PC-9 (cell line): Measurements from ENCODE around the gene SAMD11. TPM values are rescaled to one million over a fixed set of nuclear protein-coding genes. Genes with fewer than 3 reads are reported as not detected.

Experiments used
- BruUV-seq: library from RNA; stranded (reverse); fragments of 400-500 nt; replicated peaks from 2 replicates; lab custom pipeline; 2021; lab: Mats Ljungman, UMichigan
- CTCF ChIA-PET: fragments of 300-600 bp; sonication (Branson Sonifier 250); formaldehyde crosslinking; loops from one replicate; lab custom pipeline; 2022; ENCODE audit warnings: antibody characterized with exemption; lab: Charles Lee
- POLR2A ChIA-PET: fragments of 300-600 bp; sonication (Branson Sonifier 250); formaldehyde crosslinking; loops from one replicate; lab custom pipeline; 2022; ENCODE audit warnings: antibody characterized with exemption; ENCODE audit not compliant: unreplicated experiment; lab: Charles Lee
- DNase-seq, 2 experiments: peaks; one replicate each; pipeline versions ENCODE4 v3.0.0 to v3.0.0-alpha.2; 2015 to 2022; ENCODE audit warnings: mixed read lengths in 1 of 2
- H2AFZ ChIP-seq: fragments of 200-600 bp; sonication (generic); 2 replicates; pipeline ENCODE4 v1.8.1; 2017; ENCODE audit warnings: antibody characterized with exemption
- H3F3A ChIP-seq: fragments of 200-600 bp; sonication (generic); 2 replicates; pipeline ENCODE4 v1.8.1; 2017; ENCODE audit warnings: antibody characterized with exemption, mild to moderate bottlenecking, low read depth; ENCODE audit not compliant: insufficient read depth
- H3K27ac ChIP-seq: fragments of 200-600 bp; sonication (generic); 2 replicates; pipeline ENCODE4 v1.6.1; 2016; ENCODE audit warnings: mixed run types
- H3K27me3 ChIP-seq: fragments of 200-600 bp; sonication (generic); 2 replicates; pipeline ENCODE4 v1.6.1; 2016; ENCODE audit warnings: low read depth, mixed run types; ENCODE audit not compliant: insufficient read depth
- H3K36me3 ChIP-seq: fragments of 200-600 bp; sonication (generic); 2 replicates; pipeline ENCODE4 v1.6.1; 2016; ENCODE audit warnings: low read depth, mixed run types
- H3K4me1 ChIP-seq: fragments of 200-600 bp; sonication (generic); replicated peaks from 2 replicates; pipeline ENCODE4 v1.6.1; 2016; ENCODE audit warnings: mixed run types; ENCODE audit not compliant: insufficient read depth
- H3K4me2 ChIP-seq: fragments of 200-600 bp; sonication (generic); 2 replicates; pipeline ENCODE4 v1.6.1; 2017; ENCODE audit warnings: mixed run types
- H3K4me3 ChIP-seq: fragments of 200-600 bp; sonication (generic); 2 replicates; pipeline ENCODE4 v1.6.1; 2016; ENCODE audit warnings: mixed run types
- H3K79me2 ChIP-seq: fragments of 200-600 bp; sonication (generic); 2 replicates; pipeline ENCODE4 v1.6.1; 2017; ENCODE audit warnings: low read depth, mixed run types
- H3K9me2 ChIP-seq: fragments of 200-600 bp; sonication (generic); 2 replicates; pipeline ENCODE4 v1.8.1; 2017; ENCODE audit warnings: mild to moderate bottlenecking; ENCODE audit not compliant: insufficient read depth
- H3K9me3 ChIP-seq: fragments of 200-600 bp; sonication (generic); 2 replicates; pipeline ENCODE4 v1.8.1; 2016; ENCODE audit warnings: low read depth; ENCODE audit not compliant: insufficient read depth
- H4K20me1 ChIP-seq: fragments of 200-600 bp; sonication (generic); 2 replicates; pipeline ENCODE4 v1.8.1; 2017; ENCODE audit not compliant: insufficient read depth
- CTCF ChIP-seq: fragments of 200-600 bp; sonication (generic); conservative IDR thresholded peaks from 2 replicates; pipeline ENCODE4 v1.6.1; 2017; ENCODE audit warnings: mixed run types, antibody characterized with exemption, mild to moderate bottlenecking, moderate library complexity
- EZH2 ChIP-seq: fragments of 200-600 bp; sonication (generic); IDR thresholded peaks from 2 replicates; pipeline ENCODE4 v1.8.0; 2017; ENCODE audit warnings: antibody characterized with exemption, low read depth
- intact Hi-C: fragments of 100-400 bp; cut with micrococcal nuclease; formaldehyde crosslinking; loops from one replicate; pipeline ENCODE4 v1.10.0; 2022; ENCODE audit not compliant: unreplicated experiment
- total RNA-seq: library from RNA; stranded (reverse); gene quantifications from 2 replicates; pipeline ENCODE4 v1.2.3, GENCODE V29; 2021

Gene SAMD11
- total RNA-seq, 1 experiment from 2014 or later, result 0.59 TPM

DNA sequence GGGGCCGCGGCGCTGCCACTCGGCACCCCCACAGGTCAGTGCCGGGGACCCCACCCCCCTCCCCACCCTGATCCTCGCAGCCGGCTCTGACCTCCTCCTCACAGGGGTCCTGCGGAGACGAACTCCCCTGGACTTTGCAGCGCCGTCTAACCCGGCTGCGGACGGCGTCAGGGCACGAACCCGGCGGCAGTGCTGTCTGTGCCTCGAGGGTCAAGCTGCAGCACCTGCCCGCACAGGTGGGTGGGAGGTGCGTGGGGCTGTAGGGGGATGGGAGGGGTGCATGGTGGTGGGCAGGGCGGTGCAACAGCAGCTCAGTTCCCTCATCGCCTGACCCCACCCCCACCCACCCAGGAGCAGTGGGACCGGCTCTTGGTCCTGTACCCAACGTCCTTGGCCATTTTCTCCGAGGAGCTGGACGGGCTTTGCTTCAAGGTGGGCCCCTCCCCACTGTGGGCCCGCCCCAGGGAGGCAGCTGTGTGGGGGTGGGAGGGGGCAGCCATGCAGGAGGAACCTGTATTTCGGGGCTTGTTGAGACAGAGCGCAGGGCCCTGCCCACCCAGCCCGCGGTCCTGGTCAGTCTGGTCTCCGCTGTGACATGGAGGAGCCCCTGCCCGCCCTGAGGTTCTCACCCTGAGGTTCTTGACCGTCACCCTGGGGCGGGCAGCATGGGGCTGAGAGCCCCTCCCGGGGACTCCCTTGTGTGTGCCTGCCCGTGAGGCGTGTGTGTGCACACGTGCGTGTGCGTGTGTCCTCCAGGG, 47.4 kb downstream of the SAMD11 start:
- peaks cover 42% of the 10 kb centered on the region for H3F3A ChIP-seq
- no peaks in the 10 kb centered on the region for H4K20me1 ChIP-seq
- H3K4me2 ChIP-seq, result no peak overlapping the region
- peaks cover 20% of the 10 kb centered on the region for H3K4me1 ChIP-seq
- H3K27ac ChIP-seq, result no peak overlapping the region
- intact Hi-C loops, result no loop called here
- TF ChIP-seq EZH2 (no peak), CTCF (no peak)
- H3K36me3 ChIP-seq, result no peaks in the 10 kb centered on the region
- H3K79me2 ChIP-seq, result peaks cover 4% of the 10 kb centered on the region; the same call in 1 of the 2 replicates
- H2AFZ ChIP-seq, result no peak overlapping the region
- no peak for DNase-seq
- H3K9me2 ChIP-seq, result no peaks in the 10 kb centered on the region
- BruUV-seq, result no TSS peak
- H3K4me3 ChIP-seq, result no peak overlapping the region
- ChIA-PET POLR2A (no interaction called here), CTCF (no interaction called here)
- H3K27me3 ChIP-seq, result no peaks in the 10 kb centered on the region
- H3K9me3 ChIP-seq, result no peaks in the 10 kb centered on the region

DNA sequence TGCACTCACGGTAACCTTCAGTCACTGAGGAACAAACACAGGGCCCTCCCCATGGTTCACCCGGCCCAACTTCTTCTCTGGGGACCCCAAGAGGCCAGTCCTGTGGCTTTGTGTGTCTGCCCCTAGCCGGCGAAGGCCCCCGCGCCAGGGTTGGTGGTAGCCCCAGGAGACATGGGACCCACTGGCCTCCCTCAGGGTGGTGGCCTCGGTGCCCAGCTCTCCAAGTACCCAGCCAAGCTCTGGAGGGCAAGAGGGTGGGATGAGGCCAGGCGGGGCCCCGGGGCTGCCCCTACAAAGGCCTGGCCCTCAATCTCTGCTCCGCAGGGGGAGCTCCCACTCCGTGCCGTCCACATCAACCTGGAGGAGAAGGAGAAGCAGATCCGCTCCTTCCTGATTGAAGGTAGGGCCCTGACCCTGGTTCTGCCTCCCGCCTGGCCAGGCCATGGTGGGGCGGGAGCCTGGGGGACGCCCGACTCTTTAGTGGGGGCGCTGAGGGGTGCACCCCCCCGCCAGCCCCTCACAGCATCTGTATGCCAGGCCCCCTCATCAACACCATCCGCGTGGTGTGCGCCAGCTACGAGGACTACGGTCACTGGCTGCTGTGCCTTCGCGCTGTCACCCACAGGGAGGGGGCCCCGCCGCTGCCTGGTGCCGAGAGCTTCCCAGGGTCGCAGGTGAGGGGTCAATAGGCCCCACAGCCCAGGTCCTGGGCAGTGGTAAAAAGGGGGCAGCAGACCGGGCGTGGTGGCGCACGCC, 48.2 kb downstream of the SAMD11 start:
- DNase-seq, result no peak
- peaks cover 20% of the 10 kb centered on the region for H3K4me1 ChIP-seq
- H3K4me3 ChIP-seq, result no peak overlapping the region
- no peaks in the 10 kb centered on the region for H3K9me3 ChIP-seq
- H3K79me2 ChIP-seq, result peaks cover 4% of the 10 kb centered on the region; the same call in 1 of the 2 replicates
- H3K9me2 ChIP-seq, result no peaks in the 10 kb centered on the region
- no TSS peak for BruUV-seq
- no peaks in the 10 kb centered on the region for H3K36me3 ChIP-seq
- no peak overlapping the region for H3K27ac ChIP-seq
- no peak for TF ChIP-seq CTCF
- TF ChIP-seq EZH2, result no peak
- no peak overlapping the region for H3K4me2 ChIP-seq
- H4K20me1 ChIP-seq, result no peaks in the 10 kb centered on the region
- H2AFZ ChIP-seq, result no peak overlapping the region
- ChIA-PET CTCF (no interaction called here), POLR2A (no interaction called here)
- H3F3A ChIP-seq, result peaks cover 40% of the 10 kb centered on the region
- intact Hi-C loops, result no loop called here
- no peaks in the 10 kb centered on the region for H3K27me3 ChIP-seq

GRCh38 chr1:972726-973458, 49.2 kb downstream of the SAMD11 start:
- Histone ChIP-seq H3K4me1 (peaks cover 13% of the 10 kb centered on the region), H3F3A (peaks cover 35% of the 10 kb centered on the region), H3K9me2 (no peaks in the 10 kb centered on the region), H3K36me3 (no peaks in the 10 kb centered on the region), H2AFZ (no peak overlapping the region), H3K4me3 (no peak overlapping the region), H3K4me2 (no peak overlapping the region), H4K20me1 (no peaks in the 10 kb centered on the region), H3K27ac (no peak overlapping the region), H3K9me3 (no peaks in the 10 kb centered on the region), H3K27me3 (no peaks in the 10 kb centered on the region), H3K79me2 (no peaks in the 10 kb centered on the region)
- POLR2A ChIA-PET, result no interaction called here
- intact Hi-C loops, result no loop called here
- CTCF ChIA-PET, result no interaction called here
- no peak for DNase-seq
- TF ChIP-seq CTCF, result no peak
- TF ChIP-seq EZH2, result no peak
- BruUV-seq, result no TSS peak
